Type B pancreatic cell (in vitro differentiated cells): ENCODE measurements around the gene ESYT2. TPM values are rescaled to one million over a fixed set of nuclear protein-coding genes. Genes with fewer than 3 reads are reported as not detected.

Experiments used
- DNase-seq: peaks from one replicate; pipeline ENCODE4 v3.0.0; 2021; ENCODE audit warnings: mixed read lengths; ENCODE audit not compliant: unreplicated experiment; ENCODE audit errors: extremely low spot score
- H3K27ac Mint-ChIP-seq: 2 replicates; pipeline ENCODE4 v1.8.0; 2021; ENCODE audit warnings: mild to moderate bottlenecking, mixed read lengths
- H3K27me3 Mint-ChIP-seq: 2 replicates; pipeline ENCODE4 v1.8.0; 2021; ENCODE audit warnings: mixed read lengths
- H3K36me3 Mint-ChIP-seq: 2 replicates; pipeline ENCODE4 v1.8.0; 2021; ENCODE audit warnings: mixed read lengths
- H3K4me1 Mint-ChIP-seq: one replicate; pipeline ENCODE4 v1.8.0; 2021; ENCODE audit warnings: mixed read lengths; ENCODE audit not compliant: unreplicated experiment
- H3K4me3 Mint-ChIP-seq: 2 replicates; pipeline ENCODE4 v1.8.0; 2021; ENCODE audit warnings: mild to moderate bottlenecking, mixed read lengths
- H3K9me3 Mint-ChIP-seq: 2 replicates; pipeline ENCODE4 v1.8.0; 2021; ENCODE audit warnings: mixed read lengths
- total RNA-seq: library from RNA; stranded (reverse); gene quantifications from 2 replicates; pipeline ENCODE4 v1.2.1, GENCODE V29; 2021; ENCODE audit warnings: low replicate concordance
- TF ChIP-seq, protein P1 (sequence below): fragments of 200-600 bp; sonication (generic); conservative IDR thresholded peaks from 2 replicates; pipeline ENCODE4 v1.5.0; 2021; ENCODE audit warnings: antibody characterized with exemption, mild to moderate bottlenecking

Gene ESYT2
- total RNA-seq, 1 donor from 2014 or later, result 42.1 TPM

DNA sequence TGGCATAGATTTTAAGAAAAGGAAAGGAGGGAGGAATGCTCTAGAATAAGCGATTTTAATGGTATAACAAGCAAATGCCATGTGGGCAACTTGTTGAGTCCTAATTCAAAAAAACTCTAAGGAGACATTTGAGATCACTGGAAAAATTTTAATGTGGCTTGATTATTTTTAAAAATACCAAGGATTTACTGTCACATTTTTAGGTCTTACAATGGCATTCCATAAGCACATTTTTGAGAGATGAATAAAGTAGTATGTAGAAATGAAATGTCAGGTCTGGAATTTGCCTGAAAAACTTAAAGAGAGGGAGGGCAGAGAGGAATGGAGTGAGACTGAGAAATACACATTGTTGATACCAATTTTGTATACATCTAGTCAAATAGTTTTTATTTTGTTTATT lies 145.0 kb downstream of the ESYT2 start:
- H3K36me3 Mint-ChIP-seq, result peaks cover under 1% of the 10 kb centered on the region
- H3K27me3 Mint-ChIP-seq, result no peaks in the 10 kb centered on the region
- H3K4me3 Mint-ChIP-seq, result no peak overlapping the region

DNA sequence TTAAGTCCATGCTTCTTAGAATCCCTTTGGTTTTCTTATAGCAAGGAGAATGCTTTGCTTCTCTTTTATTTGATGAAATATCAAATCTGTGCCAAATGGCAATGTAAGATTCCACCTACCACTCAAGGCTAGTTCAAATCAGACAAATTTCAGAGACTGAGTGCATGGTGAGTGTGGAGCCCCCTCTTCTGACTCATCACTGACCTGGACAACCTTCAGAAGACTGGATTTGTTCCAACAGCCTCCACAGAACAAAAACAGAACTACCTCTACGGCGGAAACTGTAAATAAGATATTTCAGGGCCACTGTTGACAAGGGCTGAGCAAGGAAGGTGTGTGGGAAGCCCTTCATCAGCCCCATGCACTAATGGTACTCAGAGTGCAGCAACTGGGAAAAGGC lies 145.8 kb downstream of the ESYT2 start:
- H3K4me1 Mint-ChIP-seq, result no peaks in the 10 kb centered on the region
- H3K27ac Mint-ChIP-seq, result no peak overlapping the region
- no peak overlapping the region for H3K4me3 Mint-ChIP-seq
- no peaks in the 10 kb centered on the region for H3K9me3 Mint-ChIP-seq
- TF ChIP-seq, protein P1, sequence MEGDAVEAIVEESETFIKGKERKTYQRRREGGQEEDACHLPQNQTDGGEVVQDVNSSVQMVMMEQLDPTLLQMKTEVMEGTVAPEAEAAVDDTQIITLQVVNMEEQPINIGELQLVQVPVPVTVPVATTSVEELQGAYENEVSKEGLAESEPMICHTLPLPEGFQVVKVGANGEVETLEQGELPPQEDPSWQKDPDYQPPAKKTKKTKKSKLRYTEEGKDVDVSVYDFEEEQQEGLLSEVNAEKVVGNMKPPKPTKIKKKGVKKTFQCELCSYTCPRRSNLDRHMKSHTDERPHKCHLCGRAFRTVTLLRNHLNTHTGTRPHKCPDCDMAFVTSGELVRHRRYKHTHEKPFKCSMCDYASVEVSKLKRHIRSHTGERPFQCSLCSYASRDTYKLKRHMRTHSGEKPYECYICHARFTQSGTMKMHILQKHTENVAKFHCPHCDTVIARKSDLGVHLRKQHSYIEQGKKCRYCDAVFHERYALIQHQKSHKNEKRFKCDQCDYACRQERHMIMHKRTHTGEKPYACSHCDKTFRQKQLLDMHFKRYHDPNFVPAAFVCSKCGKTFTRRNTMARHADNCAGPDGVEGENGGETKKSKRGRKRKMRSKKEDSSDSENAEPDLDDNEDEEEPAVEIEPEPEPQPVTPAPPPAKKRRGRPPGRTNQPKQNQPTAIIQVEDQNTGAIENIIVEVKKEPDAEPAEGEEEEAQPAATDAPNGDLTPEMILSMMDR, result no peak
- no peaks in the 10 kb centered on the region for H3K27me3 Mint-ChIP-seq
- H3K36me3 Mint-ChIP-seq, result peaks cover 4% of the 10 kb centered on the region
- no peak for DNase-seq

More for the DNA sequence above, 145.0 kb downstream of the ESYT2 start:
- H3K9me3 Mint-ChIP-seq, result no peaks in the 10 kb centered on the region
- no peaks in the 10 kb centered on the region for H3K4me1 Mint-ChIP-seq
- no peak overlapping the region for H3K27ac Mint-ChIP-seq
- TF ChIP-seq, protein P1, result no peak
- no peak for DNase-seq

- no peaks in the 10 kb centered on the region for H3K4me1 Mint-ChIP-seq
- no peaks in the 10 kb centered on the region for H3K9me3 Mint-ChIP-seq
- no peak overlapping the region for H3K27ac Mint-ChIP-seq
- H3K27me3 Mint-ChIP-seq, result no peaks in the 10 kb centered on the region
- no peak for DNase-seq
- TF ChIP-seq, protein P1, result no peak
- peaks cover 4% of the 10 kb centered on the region for H3K36me3 Mint-ChIP-seq
- H3K4me3 Mint-ChIP-seq, result no peak overlapping the region
Observed at GRCh38 chr7:158682456-158682855, 146.9 kb downstream of the ESYT2 start.

Other genes with a start within 250 kb of the ESYT2 start
- gene PTPRN2, start 241.7 kb downstream of the ESYT2 start, total RNA-seq, result 15.4 and 16.2 TPM in 2 replicates
- gene NCAPG2, start 124.7 kb downstream of the ESYT2 start, total RNA-seq, result 23.8 and 46.1 TPM in 2 replicates
- gene DYNC2I1, start 27.0 kb upstream of the ESYT2 start, total RNA-seq, result 26.7 and 33.6 TPM in 2 replicates